HepG2 (cell line): ENCODE data around the gene SPARC.

Experiments used
- KAT7 ChIP-seq: IDR thresholded peaks from 2 replicates; pipeline ENCODE4 v1.6.1; 2018; ENCODE audit warnings: borderline replicate concordance, missing compliant biosample characterization
- POLR2A ChIP-seq, 2 experiments: IDR thresholded peaks; 2 replicates each; pipeline ENCODE4 v1.6.1; 2011; ENCODE audit warnings: low read depth in 2 of 2, low read length in 2 of 2, mild to moderate bottlenecking in 1 of 2, moderate library complexity in 1 of 2; ENCODE audit not compliant: insufficient read depth in 1 of 2
- POLR2AphosphoS5 ChIP-seq: IDR thresholded peaks from 2 replicates; pipeline ENCODE4 v1.6.1; 2012; ENCODE audit warnings: low read depth, low read length
- SP1 ChIP-seq, 2 experiments: fragments of 450-650 bp in 1 of 2; sonication (generic) in 1 of 2; formaldehyde crosslinking in 1 of 2; IDR thresholded peaks; 2 replicates each; pipeline versions ENCODE4 v1.4.0 to v1.6.1; 2016 to 2020; ENCODE audit warnings: missing genetic modification reagents in 1 of 2

DNA sequence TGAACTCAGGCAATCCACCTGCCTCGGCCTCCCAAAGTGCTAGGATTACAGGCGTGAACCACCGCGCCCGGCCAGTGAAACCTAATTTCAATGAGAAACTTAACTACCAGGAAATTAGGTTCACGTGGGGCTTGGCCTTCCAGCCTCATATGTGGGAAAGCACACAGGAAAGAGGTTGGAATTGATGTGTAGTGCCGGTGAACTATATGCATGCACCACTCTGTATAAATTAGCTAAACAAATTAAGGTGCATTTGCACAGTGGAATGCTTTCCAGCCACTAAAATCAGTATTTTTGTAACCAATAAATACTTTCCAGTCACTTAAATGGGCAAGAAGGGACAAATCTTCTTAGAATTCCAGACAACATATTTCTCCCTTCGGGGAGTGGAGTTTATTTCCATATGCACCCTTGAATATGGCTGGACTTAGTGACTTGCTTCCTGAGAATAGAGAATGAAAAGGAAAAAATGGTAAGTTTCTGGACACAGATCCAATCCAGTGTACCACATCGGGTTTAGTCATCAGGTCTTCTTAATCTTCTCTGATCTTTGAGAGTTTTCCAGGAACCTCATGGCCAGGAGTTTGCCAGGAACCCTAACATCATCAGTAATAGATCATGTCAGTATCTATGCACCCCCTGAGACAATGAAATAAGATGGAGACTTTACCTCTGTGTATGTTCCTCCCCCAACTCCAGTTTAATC, 46.8 kb upstream of the SPARC start:
- TF ChIP-seq SP1 (IDR thresholded peaks at IDR 0.05) = no peak
- TF ChIP-seq SP1 (CRISPR knock-in tag; IDR thresholded peaks at IDR 0.05) = no peak
- TF ChIP-seq POLR2A (IDR thresholded peaks at IDR 0.05; ENCODE audit: insufficient read depth in 1 of 2, low read depth in 2 of 2, low read length in 2 of 2) = no peak
- no peak for TF ChIP-seq POLR2AphosphoS5
- no peak for TF ChIP-seq KAT7 (CRISPR knock-in tag)
